Transverse colon (tissue), 4 donors: ENCODE results near the gene TRABD2B. TPM values are rescaled to one million over a fixed set of nuclear protein-coding genes. Genes with fewer than 3 reads are reported as not detected.

Experiments used
- DNase-seq: peaks from one replicate; pipeline ENCODE4 v3.0.0-alpha.2; 2019
- H3K27ac ChIP-seq, 4 donors: fragments of 200-600 bp; sonication (generic); 2 replicates each; pipeline ENCODE4 v1.5.1; 2016 to 2018; ENCODE audit warnings: inconsistent platforms in 4 of 4
- H3K27me3 ChIP-seq: fragments of 200-600 bp; sonication (generic); 2 replicates; pipeline ENCODE4 v1.5.1; 2017; ENCODE audit warnings: inconsistent platforms
- H3K36me3 ChIP-seq, 4 donors: fragments of 200-600 bp; sonication (generic); 2 replicates each; pipeline ENCODE4 v1.5.1; 2017 to 2019; ENCODE audit warnings: inconsistent platforms in 4 of 4
- H3K4me1 ChIP-seq, 4 donors: fragments of 200-600 bp; sonication (generic); 2 replicates each; pipeline ENCODE4 v1.5.1; 2017 to 2020; ENCODE audit warnings: inconsistent platforms in 4 of 4
- H3K4me3 ChIP-seq, 4 donors: fragments of 200-600 bp; sonication (generic); 1 replicate in 1 of 4; 2 replicates in 3 of 4; pipeline versions ENCODE4 v1.5.1 to v1.6.1; 2017 to 2019; ENCODE audit warnings: inconsistent platforms in 4 of 4
- H3K9me3 ChIP-seq, 2 donors: fragments of 200-600 bp; sonication (generic); 2 replicates each; pipeline ENCODE4 v1.5.1; 2017 to 2019; ENCODE audit warnings: inconsistent platforms in 2 of 2
- EP300 ChIP-seq: sonication (generic); formaldehyde crosslinking; IDR thresholded peaks from one replicate; pipeline ENCODE4 v1.6.1; 2017; ENCODE audit warnings: antibody characterized with exemption, low read depth
- POLR2A ChIP-seq: fragments of 450-650 bp; IDR thresholded peaks from one replicate; pipeline ENCODE4 v1.6.1; 2016; ENCODE audit warnings: antibody characterized with exemption, mild to moderate bottlenecking, moderate library complexity
- POLR2AphosphoS5 ChIP-seq, 3 donors: sonication (generic); formaldehyde crosslinking; IDR thresholded peaks; one replicate each; pipeline ENCODE4 v1.6.1; 2016; ENCODE audit warnings: antibody characterized with exemption in 3 of 3
- WGBS, 2 donors: methylation state at CpG; one replicate each; pipeline ENCODE4 v1.1.5; 2018; ENCODE audit warnings: low coverage in 1 of 2; 5-methylcytosine and 5-hydroxymethylcytosine counted together
- in situ Hi-C, 4 donors: fragments of 200-750 bp; cut with MboI; loops; one replicate each; pipeline versions ENCODE4 v1.15.0 to v1.15.1; 2017; ENCODE audit warnings: low sequenced_read_pairs in 3 of 4, low pct_ligation_motif_present in 1 of 4, low pct_unique_long_range_greater_than_20kb in 1 of 4
- intact Hi-C: fragments of 100-400 bp; cut with DNase I; formaldehyde crosslinking; loops from one replicate; pipeline ENCODE4 v1.15.1; 2023; ENCODE audit warnings: low total_unique reads
- total RNA-seq, 4 donors: library from RNA; depleted of rRNA; stranded (reverse); fragments of >200 nt; gene quantifications; one replicate each; pipeline ENCODE4 v1.1.0, GENCODE V29; 2016
- TF ChIP-seq, protein P1 (sequence below), 5 experiments: fragments of 200-600 bp in 3 of 5; fragments of 450-650 bp in 2 of 5; sonication (generic) in 3 of 5; IDR thresholded peaks; 1 replicate in 2 of 5; 2 replicates in 3 of 5; pipeline ENCODE4 v1.5.1; 2016 to 2017; ENCODE audit warnings: antibody characterized with exemption in 5 of 5, inconsistent platforms in 3 of 5, mild to moderate bottlenecking in 2 of 5, moderate library complexity in 1 of 5

The TRABD2B gene
- total RNA-seq, 4 donors from 2014 or later: 0.27 to 0.48 (median 0.37) TPM; not detected in 1

DNA sequence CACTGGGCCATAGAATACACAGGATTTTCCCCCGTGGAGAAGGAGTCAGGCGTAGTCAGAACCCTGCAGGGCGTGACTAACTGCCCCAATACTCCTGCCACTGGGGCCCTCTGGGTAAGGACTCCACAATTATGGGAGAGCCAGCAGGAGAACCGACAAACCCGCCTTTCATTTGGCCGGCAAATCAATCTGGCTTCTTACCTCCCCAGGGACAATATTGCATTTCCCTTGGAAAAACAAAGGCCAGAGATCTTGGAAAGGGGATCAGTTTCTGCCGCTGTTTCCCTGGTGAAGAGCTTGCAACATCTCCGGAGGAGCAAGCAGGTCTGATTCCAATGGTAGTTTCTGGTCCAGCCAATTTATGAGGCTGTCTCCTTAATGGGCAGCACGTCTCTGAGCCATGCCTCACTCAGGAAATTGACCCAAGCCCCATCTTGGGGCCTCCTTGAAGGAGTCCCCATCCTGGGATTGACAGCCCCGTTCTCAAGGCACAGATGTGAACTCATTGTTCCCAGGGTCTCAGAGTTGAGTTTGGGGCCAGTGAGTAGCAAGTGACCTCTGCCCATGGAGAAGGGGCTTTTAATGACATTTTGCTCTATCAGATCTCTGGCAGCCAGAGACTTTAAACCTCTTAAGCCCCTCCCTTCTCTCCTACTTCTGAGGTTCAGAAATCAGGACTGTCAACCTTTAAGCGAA is 4.3 kb downstream of the TRABD2B start:
- no peak for DNase-seq
- Histone ChIP-seq H3K36me3 (no peaks in the 10 kb centered on the region), H3K4me1 (peaks cover 0 to 7% (median 7%) of the 10 kb centered on the region in 4 donors), H3K4me3 (no peak overlapping the region), H3K9me3 (no peaks in the 10 kb centered on the region), H3K27ac (peak overlapping the region in 1 of 4 donors; percentile 30), H3K27me3 (peaks cover 19% of the 10 kb centered on the region)
- in situ Hi-C loops (no loop called here), intact Hi-C loops (no loop called here)
- WGBS, 2 donors: 70% methylated on average over 11 of the region's 11 CpGs; no CpG with 5 or more reads in 1 of the 2 donors
- no peak for TF ChIP-seq EP300
- TF ChIP-seq POLR2A: no peak
- TF ChIP-seq POLR2AphosphoS5 (IDR thresholded peaks at IDR 0.05): no peak
- TF ChIP-seq, protein P1, sequence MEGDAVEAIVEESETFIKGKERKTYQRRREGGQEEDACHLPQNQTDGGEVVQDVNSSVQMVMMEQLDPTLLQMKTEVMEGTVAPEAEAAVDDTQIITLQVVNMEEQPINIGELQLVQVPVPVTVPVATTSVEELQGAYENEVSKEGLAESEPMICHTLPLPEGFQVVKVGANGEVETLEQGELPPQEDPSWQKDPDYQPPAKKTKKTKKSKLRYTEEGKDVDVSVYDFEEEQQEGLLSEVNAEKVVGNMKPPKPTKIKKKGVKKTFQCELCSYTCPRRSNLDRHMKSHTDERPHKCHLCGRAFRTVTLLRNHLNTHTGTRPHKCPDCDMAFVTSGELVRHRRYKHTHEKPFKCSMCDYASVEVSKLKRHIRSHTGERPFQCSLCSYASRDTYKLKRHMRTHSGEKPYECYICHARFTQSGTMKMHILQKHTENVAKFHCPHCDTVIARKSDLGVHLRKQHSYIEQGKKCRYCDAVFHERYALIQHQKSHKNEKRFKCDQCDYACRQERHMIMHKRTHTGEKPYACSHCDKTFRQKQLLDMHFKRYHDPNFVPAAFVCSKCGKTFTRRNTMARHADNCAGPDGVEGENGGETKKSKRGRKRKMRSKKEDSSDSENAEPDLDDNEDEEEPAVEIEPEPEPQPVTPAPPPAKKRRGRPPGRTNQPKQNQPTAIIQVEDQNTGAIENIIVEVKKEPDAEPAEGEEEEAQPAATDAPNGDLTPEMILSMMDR (IDR thresholded peaks at IDR 0.05): no peak

DNA sequence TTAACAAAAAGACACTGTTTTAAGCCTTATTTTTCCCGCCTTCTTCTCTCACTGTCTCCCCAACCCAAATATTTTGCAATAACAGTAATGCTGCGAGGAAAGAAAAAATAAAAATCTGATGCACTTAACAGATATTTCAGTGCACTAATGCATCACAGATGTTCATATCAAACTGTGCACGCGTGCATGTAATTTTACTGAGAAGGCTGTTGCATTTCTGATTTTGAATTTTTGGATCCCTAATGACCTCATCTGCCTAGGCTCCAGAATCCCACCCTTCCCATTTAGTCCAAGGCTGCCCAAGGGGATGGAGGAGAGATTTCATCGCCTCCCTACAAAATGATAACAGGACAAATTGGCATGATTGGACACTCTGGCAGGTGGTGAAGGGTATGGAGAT is 5.5 kb downstream of the TRABD2B start:
- no peaks in the 10 kb centered on the region for H3K36me3 ChIP-seq
- TF ChIP-seq POLR2AphosphoS5 (IDR thresholded peaks at IDR 0.05) (no peak), POLR2A (no peak), EP300 (no peak)
- TF ChIP-seq, protein P1 (IDR thresholded peaks at IDR 0.05): no peak
- H3K27ac ChIP-seq: no peak overlapping the region
- DNase-seq: no peak
- H3K27me3 ChIP-seq: peaks cover 14% of the 10 kb centered on the region
- no peaks in the 10 kb centered on the region for H3K9me3 ChIP-seq
- no peak overlapping the region for H3K4me3 ChIP-seq
- 91% methylated on average over 4 to 5 of the region's 5 CpGs for WGBS, 2 donors
- in situ Hi-C loops (no loop called here), intact Hi-C loops (loop anchor here (1.0 kb wide), 1 partner anchor 19 kb away; no protein-coding TSS in a partner anchor)
- H3K4me1 ChIP-seq: peaks cover 0 to under 1% (median under 1%) of the 10 kb centered on the region in 4 donors

DNA sequence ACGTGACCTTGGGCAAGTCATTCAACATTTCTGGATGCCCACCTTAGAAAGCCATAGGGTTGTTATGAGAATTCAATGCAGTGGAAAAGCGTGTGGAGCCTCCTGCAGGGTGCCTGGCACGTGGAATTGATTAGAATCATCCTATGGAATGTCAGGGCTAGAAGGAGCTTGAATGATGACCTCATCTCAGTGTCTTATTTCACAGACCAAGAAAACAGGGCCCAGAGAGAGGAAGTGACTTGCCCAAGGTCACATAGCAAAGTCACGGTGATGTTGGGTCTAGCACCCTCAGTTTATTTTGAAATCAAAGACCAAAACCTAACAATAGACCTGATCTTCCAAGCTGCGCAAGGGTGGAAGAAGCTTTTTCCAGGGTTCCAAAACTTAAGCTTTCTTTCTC is 6.0 kb downstream of the TRABD2B start:
- no peak for TF ChIP-seq EP300
- TF ChIP-seq POLR2AphosphoS5 (IDR thresholded peaks at IDR 0.05): no peak
- no peak for TF ChIP-seq POLR2A
- TF ChIP-seq, protein P1 (IDR thresholded peaks at IDR 0.05): no peak
- Histone ChIP-seq H3K9me3 (no peaks in the 10 kb centered on the region), H3K36me3 (no peaks in the 10 kb centered on the region), H3K27ac (no peak overlapping the region), H3K27me3 (peaks cover 14% of the 10 kb centered on the region), H3K4me3 (no peak overlapping the region), H3K4me1 (peaks cover 0 to 4% (median 0%) of the 10 kb centered on the region in 4 donors)
- intact Hi-C loops: loop anchor here (1.0 kb wide), 1 partner anchor 19 kb away; no protein-coding TSS in a partner anchor
- in situ Hi-C loops: no loop called here
- WGBS, 2 donors: 75 to 77% methylated on average over 5 of the region's 5 CpGs
- DNase-seq: no peak

DNA sequence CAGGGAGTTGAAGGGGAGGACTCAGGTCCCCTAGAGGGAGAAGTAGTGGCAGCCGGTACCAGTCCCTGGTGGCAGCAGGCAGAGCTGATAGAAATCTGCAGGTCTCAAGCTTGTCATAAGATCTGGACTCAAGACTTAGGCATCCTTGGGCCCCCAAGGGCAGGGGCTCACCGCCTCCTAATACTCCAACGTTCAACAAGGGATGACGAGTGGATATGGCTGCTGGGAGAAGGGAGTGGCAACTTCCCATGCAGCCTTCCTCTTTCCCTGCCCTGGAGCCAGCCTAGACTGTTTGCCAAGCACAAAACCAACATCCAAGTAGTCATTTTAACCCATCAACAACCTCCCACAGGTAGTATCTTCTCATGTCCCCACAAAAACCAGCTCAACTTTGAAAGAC is 6.9 kb downstream of the TRABD2B start:
- in situ Hi-C loops: no loop called here
- intact Hi-C loops: no loop called here
- no peaks in the 10 kb centered on the region for H3K9me3 ChIP-seq
- TF ChIP-seq EP300: no peak
- TF ChIP-seq, protein P1 (IDR thresholded peaks at IDR 0.05): no peak
- TF ChIP-seq POLR2A: no peak
- no peak for TF ChIP-seq POLR2AphosphoS5 (IDR thresholded peaks at IDR 0.05)
- H3K4me1 ChIP-seq: peaks cover 0 to 7% (median 0%) of the 10 kb centered on the region in 4 donors
- no peak for DNase-seq
- WGBS, 2 donors: 73% methylated on average over 4 of the region's 4 CpGs; no CpG with 5 or more reads in 1 of the 2 donors
- H3K36me3 ChIP-seq: no peaks in the 10 kb centered on the region
- peaks cover 8% of the 10 kb centered on the region for H3K27me3 ChIP-seq
- no peak overlapping the region for H3K4me3 ChIP-seq
- no peak overlapping the region for H3K27ac ChIP-seq
